GM18517 (cell line): ENCODE data around the gene CCDC186.

Experiments
- ATAC-seq: cut with Tn5 transposase; IDR thresholded peaks from one replicate; pipeline ENCODE4 v1.9.1; 2021; ENCODE audit warnings: mild to moderate bottlenecking, moderate library complexity; ENCODE audit not compliant: unreplicated experiment

The CCDC186 gene

DNA sequence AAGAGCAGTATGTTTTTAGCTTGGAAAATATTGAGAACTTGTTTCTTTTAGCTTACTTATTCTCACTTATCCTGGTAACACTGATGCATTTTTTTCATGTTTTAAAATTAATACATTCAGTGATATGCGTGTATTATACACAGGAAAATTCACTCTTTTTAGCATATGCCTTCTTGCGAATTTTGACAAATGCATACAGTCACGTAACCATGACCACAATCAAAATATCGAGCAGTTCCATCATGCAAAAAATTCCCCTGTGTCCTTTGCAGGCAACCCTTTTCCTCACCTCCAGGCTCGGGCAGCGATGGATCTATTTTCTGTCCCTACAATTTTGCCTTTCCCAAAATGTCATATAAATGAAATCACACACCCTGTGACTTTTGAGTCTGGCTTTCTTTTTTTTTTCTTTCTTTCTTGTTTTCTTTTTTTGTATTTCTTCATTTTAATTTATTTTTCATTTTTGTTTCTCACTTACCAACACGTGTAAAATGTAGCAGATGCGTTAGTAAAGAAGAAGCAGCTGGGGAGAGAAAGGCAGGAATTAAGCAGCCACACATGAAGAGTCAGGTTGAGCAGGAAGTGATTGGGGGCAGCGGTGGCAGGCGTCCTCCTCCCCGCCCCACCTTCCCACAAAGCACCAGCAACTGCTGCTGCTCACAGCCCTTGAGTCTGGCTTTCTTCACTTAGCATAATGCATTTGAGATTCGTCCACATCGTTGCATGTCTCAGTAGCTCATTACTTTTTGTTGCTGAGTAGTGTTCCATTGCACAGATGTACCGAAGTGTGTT, 100.4 kb downstream of the CCDC186 start:
- no peak for ATAC-seq

DNA sequence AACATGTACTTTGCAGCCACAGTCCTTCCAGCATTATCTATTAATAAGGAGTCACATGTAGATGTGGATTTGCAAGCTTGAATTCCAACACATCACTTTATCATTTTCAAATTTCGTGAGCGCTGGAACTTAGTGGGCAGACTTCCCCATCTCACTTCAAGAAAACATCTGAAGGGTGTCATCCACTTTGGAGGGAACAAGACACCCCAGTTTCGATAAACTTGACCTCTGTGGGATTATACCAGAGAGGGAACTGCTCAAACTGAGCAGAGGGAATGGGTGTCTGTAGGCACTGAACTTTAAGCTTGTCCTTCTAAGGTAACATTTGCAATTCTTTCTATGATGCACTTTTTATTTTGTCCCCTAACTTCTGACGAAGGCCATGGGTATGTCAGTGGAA, 102.8 kb downstream of the CCDC186 start:
- no peak for ATAC-seq
